PFSK-1 (cell line): ENCODE results near the gene SLC39A10.

ENCODE experiments used
- FOXP2 ChIP-seq: optimal IDR thresholded peaks from 2 replicates; pipeline ENCODE3; 2011; ENCODE audit warnings: borderline replicate concordance, control low read depth, inconsistent platforms; ENCODE audit not compliant: insufficient read depth; ENCODE audit errors: extremely low read length, extremely low read depth
- POLR2AphosphoS5 ChIP-seq: IDR thresholded peaks from 2 replicates; pipeline ENCODE4 v1.6.1; 2012; ENCODE audit warnings: low read depth, mild to moderate bottlenecking, control low read depth, low read length, moderate library complexity
- REST ChIP-seq, 2 experiments: IDR thresholded peaks; 2 replicates each; pipeline versions ENCODE4 v1.6.1 to v1.8.0; 2011 to 2012; ENCODE audit warnings: low read depth in 2 of 2, low read length in 2 of 2, control low read depth in 1 of 2, inconsistent platforms in 1 of 2, mild to moderate bottlenecking in 1 of 2, moderate library complexity in 1 of 2; ENCODE audit not compliant: insufficient read depth in 1 of 2
- SIN3A ChIP-seq: IDR thresholded peaks from 2 replicates; pipeline ENCODE4 v1.6.1; 2012; ENCODE audit warnings: mild to moderate bottlenecking, low read length, moderate library complexity, borderline replicate concordance; ENCODE audit not compliant: insufficient read depth
- TAF1 ChIP-seq: IDR thresholded peaks from 2 replicates; pipeline ENCODE4 v1.6.1; 2012; ENCODE audit warnings: low read length, control low read depth, borderline replicate concordance; ENCODE audit not compliant: insufficient read depth

SLC39A10 gene

GRCh38 chr2:195619590-195619989 lies 37.4 kb upstream of the SLC39A10 start:
- TF ChIP-seq TAF1 (no peak), SIN3A (no peak), FOXP2 (no peak), REST (IDR thresholded peaks at IDR 0.05; ENCODE audit: insufficient read depth in 1 of 2, low read depth in 2 of 2, low read length in 2 of 2) (no peak), POLR2AphosphoS5 (no peak)

- no peak for TF ChIP-seq POLR2AphosphoS5
- no peak for TF ChIP-seq SIN3A
- no peak for TF ChIP-seq FOXP2
- TF ChIP-seq TAF1: no peak
- no peak for TF ChIP-seq REST (IDR thresholded peaks at IDR 0.05; ENCODE audit: insufficient read depth in 1 of 2, low read depth in 2 of 2, low read length in 2 of 2)
Observed at GRCh38 chr2:195620501-195620900, 36.5 kb upstream of the SLC39A10 start.

GRCh38 chr2:195622966-195623365 lies 34.1 kb upstream of the SLC39A10 start:
- TF ChIP-seq FOXP2: no peak

DNA sequence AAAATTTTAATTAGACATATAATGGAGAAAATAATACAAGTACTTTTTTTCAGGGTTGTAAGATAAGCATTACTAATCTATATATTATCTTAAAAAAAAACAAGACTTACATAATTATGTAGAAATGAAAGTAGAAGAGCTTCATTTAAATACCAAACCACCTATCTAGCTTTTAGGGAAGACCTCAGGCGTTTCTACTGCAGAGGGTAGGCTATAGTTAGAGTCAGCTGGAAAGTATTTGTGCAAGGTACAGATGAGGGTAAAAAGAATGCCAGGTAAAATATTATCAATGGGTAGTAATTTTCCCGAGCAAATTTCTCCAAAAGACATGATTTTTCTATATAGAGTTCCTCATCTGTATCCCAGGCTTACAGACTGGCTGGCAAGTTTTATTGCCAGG lies 30.5 kb upstream of the SLC39A10 start:
- TF ChIP-seq FOXP2 (no peak), REST (IDR thresholded peaks at IDR 0.05; ENCODE audit: insufficient read depth in 1 of 2, low read depth in 2 of 2, low read length in 2 of 2) (no peak), TAF1 (no peak), SIN3A (no peak), POLR2AphosphoS5 (no peak)

DNA sequence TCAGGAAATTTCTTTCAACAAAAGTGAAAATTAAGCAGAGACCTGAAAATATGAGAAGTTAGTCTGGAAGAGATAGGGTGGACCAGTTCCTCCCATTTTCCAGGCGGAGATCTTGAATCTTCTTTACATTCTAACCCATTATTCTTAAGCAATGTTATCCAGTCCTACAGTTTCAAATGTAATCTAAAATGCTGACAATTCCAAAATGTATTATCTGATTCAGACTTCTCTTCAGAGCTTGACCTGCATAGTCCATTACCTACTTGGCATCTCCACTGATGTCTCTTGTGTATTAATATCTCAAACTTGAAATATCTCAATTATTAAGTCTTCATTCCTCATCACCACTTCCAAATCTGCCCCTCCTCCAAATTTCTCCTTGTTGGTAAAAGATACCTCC lies 28.4 kb upstream of the SLC39A10 start:
- no peak for TF ChIP-seq FOXP2

GRCh38 chr2:195632856-195633572 lies 24.0 kb upstream of the SLC39A10 start:
- TF ChIP-seq TAF1: no peak
- no peak for TF ChIP-seq FOXP2
- no peak for TF ChIP-seq POLR2AphosphoS5
- TF ChIP-seq REST (IDR thresholded peaks at IDR 0.05; ENCODE audit: insufficient read depth in 1 of 2, low read depth in 2 of 2, low read length in 2 of 2): no peak
- TF ChIP-seq SIN3A: no peak
